K562 (cell line): Measurements from ENCODE around the gene CPN2. TPM values are rescaled to one million over a fixed set of nuclear protein-coding genes. Genes with fewer than 3 reads are reported as not detected.

ENCODE experiments used
- ATAC-seq: fragments of 200-7000 bp; cut with Tn5 transposase; 3 replicates; pipeline ENCODE4 v1.9.1; 2020; ENCODE audit warnings: moderate library complexity
- BruUV-seq: library from RNA; stranded (reverse); fragments of 400-500 nt; replicated peaks from 2 replicates; lab custom pipeline; 2021; lab: Mats Ljungman, UMichigan
- CTCF ChIA-PET: fragments of 300-600 bp; formaldehyde crosslinking; extraction: SDS; loops from one replicate; lab custom pipeline; 2021; ENCODE audit warnings: low intra/inter-chr PET ratio; lab: Yijun Ruan, JAX
- POLR2A ChIA-PET: fragments of 300-600, 350-650 bp; sonication (Branson Sonifier 250); formaldehyde crosslinking; extraction: SDS; loops from one replicate; lab custom pipeline; 2021; ENCODE audit warnings: antibody characterized with exemption, inconsistent platforms; lab: Yijun Ruan, JAX
- DNase-seq, 4 experiments: peaks; one replicate each; pipeline versions ENCODE4 v3.0.0 to v3.0.0-alpha.2; 2011 to 2018; ENCODE audit warnings: low spot score in 3 of 4, mixed read lengths in 3 of 4; ENCODE audit errors: extremely low read depth in 1 of 4
- FAIRE-seq: peaks from 2 replicates; lab custom pipeline; 2011; peaks lifted over from hg19 to GRCh38; lab: Jason Lieb, UNC
- H2AFZ ChIP-seq: 2 replicates; pipeline ENCODE4 v1.6.0; 2011; ENCODE audit warnings: low read depth, low read length, control low read depth, inconsistent platforms
- H3K27ac ChIP-seq: fragments of 200-600 bp; 3 replicates; pipeline ENCODE4 v1.8.0; 2011; ENCODE audit warnings: low read depth, mild to moderate bottlenecking, control low read depth, inconsistent platforms, low read length, moderate library complexity, mixed read lengths; ENCODE audit errors: extremely low read depth
- H3K27me3 ChIP-seq, 2 experiments: fragments of 300-600 bp in 1 of 2; 2 replicates in 1 of 2; 3 replicates in 1 of 2; pipeline versions ENCODE4 v1.6.0 to v1.8.0; 2011; ENCODE audit warnings: inconsistent platforms in 2 of 2, low read length in 2 of 2, mild to moderate bottlenecking in 1 of 2, mixed read lengths in 1 of 2, moderate library complexity in 1 of 2; ENCODE audit not compliant: control insufficient read depth in 2 of 2, insufficient read depth in 2 of 2
- H3K36me3 ChIP-seq: fragments of 300-600 bp; 3 replicates; pipeline ENCODE4 v1.8.0; 2011; ENCODE audit warnings: mild to moderate bottlenecking, low read length, inconsistent platforms; ENCODE audit not compliant: control insufficient read depth, insufficient read depth
- H3K4me1 ChIP-seq, 2 experiments: fragments of 200-600 bp in 1 of 2; replicated peaks in 1 of 2; 2 replicates in 1 of 2; 3 replicates in 1 of 2; pipeline versions ENCODE4 v1.5.1 to v1.8.0; 2011; ENCODE audit warnings: inconsistent platforms in 2 of 2, low read length in 2 of 2, mild to moderate bottlenecking in 1 of 2, mixed read lengths in 1 of 2, moderate library complexity in 1 of 2; ENCODE audit not compliant: control insufficient read depth in 2 of 2, insufficient read depth in 2 of 2
- H3K4me2 ChIP-seq: 2 replicates; pipeline ENCODE4 v1.6.1; 2011; ENCODE audit warnings: low read length, control low read depth, inconsistent platforms, mixed read lengths; ENCODE audit not compliant: insufficient read depth
- H3K4me3 ChIP-seq: fragments of 200-600 bp; sonication (generic), shearing (Covaris generic); 2 replicates; pipeline ENCODE4 v1.5.1; 2016; ENCODE audit warnings: control low read depth, inconsistent platforms
- H3K79me2 ChIP-seq: fragments of 200-600 bp; 3 replicates; pipeline ENCODE4 v1.8.0; 2011; ENCODE audit warnings: low read length, inconsistent platforms; ENCODE audit not compliant: control insufficient read depth, insufficient read depth
- H3K9ac ChIP-seq, 2 experiments: 2 replicates each; pipeline versions ENCODE4 v1.6.0 to v1.6.1; 2011; ENCODE audit warnings: low read depth in 2 of 2, low read length in 2 of 2, control low read depth in 1 of 2, inconsistent platforms in 1 of 2, mild to moderate bottlenecking in 1 of 2, mixed read lengths in 1 of 2; ENCODE audit not compliant: insufficient read depth in 1 of 2
- H3K9me1 ChIP-seq: one replicate; pipeline ENCODE4 v1.6.0; 2011; ENCODE audit warnings: inconsistent platforms, mild to moderate bottlenecking, low read length, moderate library complexity; ENCODE audit not compliant: control insufficient read depth, insufficient read depth
- H3K9me3 ChIP-seq: replicated peaks from 2 replicates; pipeline ENCODE4 v1.5.1; 2011; ENCODE audit warnings: low read depth, low read length, inconsistent platforms; ENCODE audit not compliant: control insufficient read depth, insufficient read depth
- H4K20me1 ChIP-seq: replicated peaks from 2 replicates; pipeline ENCODE4 v1.6.1; 2011; ENCODE audit warnings: low read length, inconsistent platforms, mixed read lengths; ENCODE audit not compliant: control insufficient read depth, insufficient read depth
- ARID4B ChIP-seq: sonication (generic); formaldehyde crosslinking; IDR thresholded peaks from 2 replicates; pipeline ENCODE4 v1.8.0; 2022; ENCODE audit warnings: mild to moderate bottlenecking, missing genetic modification reagents
- ELF4 ChIP-seq: fragments of 450-650 bp; formaldehyde crosslinking; IDR thresholded peaks from 2 replicates; pipeline ENCODE4 v1.4.0; 2022; ENCODE audit warnings: missing genetic modification characterization
- IFI16 ChIP-seq: fragments of 250-450 bp; sonication (Bioruptor Pico); IDR thresholded peaks from 2 replicates; pipeline ENCODE4 v2.1.2; 2022; ENCODE audit warnings: mild to moderate bottlenecking, inconsistent platforms
- WGBS: fragments of 100-300 bp; shearing (Covaris generic); methylation state at CpG from one replicate; pipeline ENCODE4 v1.1.6; 2016; ENCODE audit warnings: low coverage, mixed read lengths; ENCODE audit not compliant: insufficient coverage; ENCODE audit errors: missing lambda C conversion rate; 5-methylcytosine and 5-hydroxymethylcytosine counted together
- in situ Hi-C: fragments of 300-500 bp; cut with MboI; formaldehyde crosslinking; loops from 4 replicates; pipeline ENCODE4 v1.15.0; 2018; ENCODE audit warnings: inconsistent platforms, mixed read lengths
- intact Hi-C: fragments of 100-400 bp; cut with micrococcal nuclease; formaldehyde crosslinking; loops from 2 replicates; pipeline ENCODE4 v1.14.2; 2022
- polyA plus RNA-seq, 8 experiments: library from polyadenylated mRNA; depleted of rRNA in 4 of 8; stranded (reverse) in 5 of 8; unstranded in 3 of 8; fragments of >200 nt; fragmentation: Nextera tagmentation in 2 of 8; fragmentation: Illumina TruSeq in 1 of 8; extraction: Ambion mirVana in 2 of 8; extraction: Trizol in 1 of 8; gene quantifications; 2 replicates each; pipeline versions ENCODE4 v1.2.1 to v1.2.3, GENCODE V29; 2011 to 2014; ENCODE audit warnings: inconsistent platforms in 1 of 8, missing spikeins in 1 of 8
- total RNA-seq, 7 experiments: library from RNA; depleted of rRNA in 6 of 7; stranded (reverse); fragments of >200 nt in 6 of 7; fragmentation: Illumina TruSeq in 2 of 7; extraction: Trizol in 2 of 7; gene quantifications; 2 replicates each; pipeline versions ENCODE4 v1.2.1 to v1.2.3, GENCODE V29; 2011 to 2021; ENCODE audit warnings: low replicate concordance in 1 of 7

Gene CPN2
- total and polyA plus RNA-seq, 9 of the 15 experiments (the other 6 are each of a cell fraction or from before 2014, with no cell fraction given), result not detected

DNA sequence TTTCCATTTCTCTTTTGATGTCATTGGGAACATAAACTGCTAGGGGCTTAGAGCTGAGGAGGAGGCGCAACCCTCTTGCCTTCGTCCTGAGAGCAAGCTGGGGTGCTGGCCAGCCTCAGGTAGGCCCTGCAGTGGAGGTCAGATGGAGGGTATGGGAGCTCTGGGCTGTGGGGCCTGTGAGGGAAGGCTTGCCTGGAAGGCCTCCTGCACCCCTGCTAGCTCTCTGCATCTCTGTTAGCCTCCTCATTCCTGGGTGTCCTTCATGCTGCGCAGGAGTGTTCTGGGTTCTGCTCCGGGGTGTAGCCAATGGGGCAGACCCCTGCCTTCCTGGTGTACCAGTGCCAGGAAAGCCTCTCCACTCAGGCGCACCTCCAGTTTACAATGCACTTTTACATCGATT is 36.1 kb upstream of the CPN2 start:
- FAIRE-seq, result no peak
- Histone ChIP-seq H3K27ac (no peak overlapping the region), H4K20me1 (no peaks in the 10 kb centered on the region), H3K9me3 (no peaks in the 10 kb centered on the region), H3K9me1 (no peaks in the 10 kb centered on the region), H3K79me2 (no peaks in the 10 kb centered on the region), H3K36me3 (no peaks in the 10 kb centered on the region), H3K4me3 (no peak overlapping the region), H3K27me3 (peaks cover 29 to 59% of the 10 kb centered on the region in 2 experiments), H3K4me1 (no peaks in the 10 kb centered on the region; a peak in 1 of 5 replicates), H3K4me2 (no peak overlapping the region), H3K9ac (no peak overlapping the region), H2AFZ (no peak overlapping the region)
- intact Hi-C loops (no loop called here), in situ Hi-C loops (no loop called here)
- WGBS, result 37% methylated on average over 6 of the region's 6 CpGs
- ChIA-PET CTCF (no interaction called here), POLR2A (no interaction called here)
- BruUV-seq, result no TSS peak
- no peak for ATAC-seq
- no peak for TF ChIP-seq ARID4B (CRISPR knock-in tag)
- no peak for TF ChIP-seq IFI16 (CRISPR knock-in tag)
- TF ChIP-seq ELF4 (CRISPR knock-in tag), result no peak
- no peak for DNase-seq
